ENCODE measurements around the gene FRMD4A.
"Not testable (repeated sequence)": the region's sequence is repeated elsewhere in the genome, so short reads cannot be mapped to it uniquely, and the experiment has no call there.

FRMD4A gene

GRCh38 chr10:13959443-13960359 lies 371.0 kb downstream of the FRMD4A start:
- Mint-ChIP-seq H3K9me3 (no peaks in the 10 kb centered on the region), H3K27ac (peak overlapping the region; percentile 11 to 33 (median 29)), H3K27me3 (ENCODE audit: low read depth) (no peaks in the 10 kb centered on the region), H3K36me3 (ENCODE audit: low read depth) (peaks cover 11% of the 10 kb centered on the region), H3K4me1 (peaks cover 51% of the 10 kb centered on the region), H3K4me3 (no peak overlapping the region)
- TF ChIP-seq CTCF (IDR thresholded peaks at IDR 0.05; ENCODE audit: unreplicated experiment in 3 of 3) = no peak

- peaks cover 3% of the 10 kb centered on the region for H3K9me3 Mint-ChIP-seq
Measured at GRCh38 chr10:13957856-13958255, 372.9 kb downstream of the FRMD4A start.

GRCh38 chr10:13956826-13957225 lies 373.9 kb downstream of the FRMD4A start:
- H3K4me1 Mint-ChIP-seq = peaks cover 34% of the 10 kb centered on the region
- peak overlapping the region; percentile 35 to 67 (median 44) for H3K27ac Mint-ChIP-seq
- no peak overlapping the region for H3K4me3 Mint-ChIP-seq
- H3K36me3 Mint-ChIP-seq (ENCODE audit: low read depth) = peaks cover 17% of the 10 kb centered on the region
- TF ChIP-seq CTCF (IDR thresholded peaks at IDR 0.05; ENCODE audit: unreplicated experiment in 3 of 3) = peak in 1 of 3 experiments; percentile 25
- peaks cover 3% of the 10 kb centered on the region for H3K9me3 Mint-ChIP-seq
- H3K27me3 Mint-ChIP-seq (ENCODE audit: low read depth) = no peaks in the 10 kb centered on the region

More at GRCh38 chr10:13957856-13958255, 372.9 kb downstream of the FRMD4A start:
- no peaks in the 10 kb centered on the region for H3K27me3 Mint-ChIP-seq (ENCODE audit: low read depth)
- no peak overlapping the region for H3K4me3 Mint-ChIP-seq
- peaks cover 40% of the 10 kb centered on the region for H3K4me1 Mint-ChIP-seq
- H3K36me3 Mint-ChIP-seq (ENCODE audit: low read depth) = peaks cover 17% of the 10 kb centered on the region
- H3K27ac Mint-ChIP-seq = peak overlapping the region; percentile 35 to 44 (median 41)
- TF ChIP-seq CTCF (IDR thresholded peaks at IDR 0.05; ENCODE audit: unreplicated experiment in 3 of 3) = no peak

GRCh38 chr10:13955409-13956068 lies 375.2 kb downstream of the FRMD4A start:
- Mint-ChIP-seq H3K27ac (no peak overlapping the region), H3K4me3 (no peak overlapping the region), H3K27me3 (ENCODE audit: low read depth) (no peaks in the 10 kb centered on the region), H3K4me1 (peaks cover 27% of the 10 kb centered on the region), H3K36me3 (ENCODE audit: low read depth) (peaks cover 21% of the 10 kb centered on the region), H3K9me3 (peaks cover 3% of the 10 kb centered on the region)
- no peak for TF ChIP-seq CTCF (IDR thresholded peaks at IDR 0.05; ENCODE audit: unreplicated experiment in 3 of 3)

- H3K27me3 Mint-ChIP-seq (ENCODE audit: low read depth); H3K9me3 Mint-ChIP-seq; H3K4me3 Mint-ChIP-seq; H3K27ac Mint-ChIP-seq: not testable (repeated sequence)
- peaks cover 27% of the 10 kb centered on the region for H3K36me3 Mint-ChIP-seq (ENCODE audit: low read depth)
- H3K4me1 Mint-ChIP-seq = peaks cover 34% of the 10 kb centered on the region
Measured at GRCh38 chr10:13954195-13954594, 376.5 kb downstream of the FRMD4A start.

- Mint-ChIP-seq H3K4me1 (peaks cover 34% of the 10 kb centered on the region), H3K36me3 (ENCODE audit: low read depth) (peaks cover 27% of the 10 kb centered on the region), H3K4me3 (no peak overlapping the region), H3K27me3 (ENCODE audit: low read depth) (no peaks in the 10 kb centered on the region), H3K9me3 (peaks cover 3% of the 10 kb centered on the region), H3K27ac (no peak overlapping the region)
- TF ChIP-seq CTCF (IDR thresholded peaks at IDR 0.05; ENCODE audit: unreplicated experiment in 3 of 3) = no peak
Measured at GRCh38 chr10:13953371-13953770, 377.4 kb downstream of the FRMD4A start.

All from nephron (organoid).